Fibroblast of villous mesenchyme (primary cell): ENCODE results near the gene CAPN2. TPM values are rescaled to one million over a fixed set of nuclear protein-coding genes. Genes with fewer than 3 reads are reported as not detected.

Experiments
- DNase-seq: peaks from one replicate; pipeline ENCODE4 v3.0.0-alpha.2; 2010; ENCODE audit warnings: low read depth
- H3K4me3 ChIP-seq: 2 replicates; pipeline ENCODE4 v1.5.1; 2011; ENCODE audit warnings: low read depth, mild to moderate bottlenecking, low read length
- total RNA-seq: library from RNA; depleted of rRNA; stranded (reverse); fragments of >200 nt; gene quantifications from 2 replicates; pipeline ENCODE4 v1.2.3, GENCODE V29; 2012
- TF ChIP-seq, protein P1 (sequence below): IDR thresholded peaks from 2 replicates; pipeline ENCODE4 v1.5.1; 2012; ENCODE audit warnings: low read depth, mild to moderate bottlenecking, low read length; ENCODE audit not compliant: insufficient read depth

The CAPN2 gene
- total RNA-seq, 1 donor, result 512 TPM

DNA sequence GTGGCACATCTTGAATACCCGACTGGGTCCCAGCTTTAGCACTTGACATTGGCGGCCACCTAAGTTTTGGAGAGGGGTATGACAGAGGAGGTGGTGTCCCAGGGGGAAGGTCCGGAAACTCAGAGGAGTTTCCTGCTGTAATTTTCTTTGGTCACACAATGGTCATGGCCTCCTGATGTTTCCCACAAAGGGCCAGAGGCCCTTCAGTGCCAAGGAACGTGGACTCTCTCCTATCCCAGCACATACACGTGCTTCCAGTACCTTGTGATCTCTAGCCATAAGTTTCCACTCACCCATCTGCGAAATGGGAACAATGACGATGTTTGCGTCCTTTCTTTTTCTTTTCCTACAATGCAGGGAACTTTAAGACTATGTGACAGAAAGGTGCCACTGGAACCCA lies 13.2 kb downstream of the CAPN2 start:
- TF ChIP-seq, protein P1, sequence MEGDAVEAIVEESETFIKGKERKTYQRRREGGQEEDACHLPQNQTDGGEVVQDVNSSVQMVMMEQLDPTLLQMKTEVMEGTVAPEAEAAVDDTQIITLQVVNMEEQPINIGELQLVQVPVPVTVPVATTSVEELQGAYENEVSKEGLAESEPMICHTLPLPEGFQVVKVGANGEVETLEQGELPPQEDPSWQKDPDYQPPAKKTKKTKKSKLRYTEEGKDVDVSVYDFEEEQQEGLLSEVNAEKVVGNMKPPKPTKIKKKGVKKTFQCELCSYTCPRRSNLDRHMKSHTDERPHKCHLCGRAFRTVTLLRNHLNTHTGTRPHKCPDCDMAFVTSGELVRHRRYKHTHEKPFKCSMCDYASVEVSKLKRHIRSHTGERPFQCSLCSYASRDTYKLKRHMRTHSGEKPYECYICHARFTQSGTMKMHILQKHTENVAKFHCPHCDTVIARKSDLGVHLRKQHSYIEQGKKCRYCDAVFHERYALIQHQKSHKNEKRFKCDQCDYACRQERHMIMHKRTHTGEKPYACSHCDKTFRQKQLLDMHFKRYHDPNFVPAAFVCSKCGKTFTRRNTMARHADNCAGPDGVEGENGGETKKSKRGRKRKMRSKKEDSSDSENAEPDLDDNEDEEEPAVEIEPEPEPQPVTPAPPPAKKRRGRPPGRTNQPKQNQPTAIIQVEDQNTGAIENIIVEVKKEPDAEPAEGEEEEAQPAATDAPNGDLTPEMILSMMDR, result no peak

DNA sequence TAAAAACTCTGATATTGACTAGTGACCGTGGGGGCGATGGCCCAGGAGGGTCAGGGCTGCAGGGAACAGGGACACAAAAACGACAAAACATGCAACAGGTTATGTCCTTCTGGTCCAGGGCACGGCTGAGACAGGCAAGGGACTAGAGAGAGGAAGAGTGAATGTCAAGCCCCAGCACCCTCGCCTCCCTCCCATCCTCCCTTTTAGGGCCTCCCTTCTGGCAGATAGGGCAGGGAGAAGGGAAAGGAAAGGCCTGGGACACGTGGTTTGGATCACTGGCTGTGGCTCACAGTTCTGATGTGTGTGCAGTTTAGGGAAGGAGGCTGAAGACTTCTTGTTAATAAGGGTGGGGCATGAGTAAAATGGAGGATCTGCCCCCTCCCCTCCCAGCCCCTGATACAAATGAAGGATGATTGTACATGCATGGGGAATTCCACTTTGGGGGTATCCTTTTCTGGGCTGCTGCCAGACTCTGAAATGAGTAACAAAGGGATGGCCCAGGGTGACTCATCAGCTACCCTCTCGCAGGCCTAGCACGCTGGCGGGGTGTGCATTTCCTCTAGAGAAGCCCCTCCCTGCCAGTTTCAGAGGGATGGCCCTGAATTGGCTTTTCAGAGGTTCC lies 14.2 kb downstream of the CAPN2 start:
- H3K4me3 ChIP-seq, result no peak overlapping the region
- DNase-seq, result peak; percentile 91
- TF ChIP-seq, protein P1, result no peak

More for the DNA sequence above, 13.2 kb downstream of the CAPN2 start:
- no peak overlapping the region for H3K4me3 ChIP-seq
- no peak for DNase-seq

DNA sequence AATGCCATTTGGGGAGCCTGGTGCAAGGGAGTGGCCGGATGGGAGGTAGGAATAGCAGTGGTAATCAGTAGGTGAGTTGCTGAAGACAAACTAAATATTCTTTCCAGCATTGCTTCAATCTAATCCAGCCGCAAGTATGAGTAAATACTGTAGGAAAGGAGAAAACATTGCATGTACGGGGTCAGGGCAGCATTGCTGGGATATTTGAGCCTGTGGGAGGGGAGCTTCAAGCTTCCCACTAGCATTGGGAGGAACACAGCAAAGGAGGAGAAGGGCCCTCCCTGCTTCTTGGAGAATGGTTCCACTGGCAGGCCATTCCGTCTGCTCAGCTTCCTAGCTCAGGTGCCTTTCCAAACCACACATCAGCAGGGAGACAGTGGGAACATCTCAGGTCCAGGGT lies 15.2 kb downstream of the CAPN2 start:
- H3K4me3 ChIP-seq, result peak overlapping the region; percentile 6
- TF ChIP-seq, protein P1, result no peak
- DNase-seq, result peak; percentile 85

DNA sequence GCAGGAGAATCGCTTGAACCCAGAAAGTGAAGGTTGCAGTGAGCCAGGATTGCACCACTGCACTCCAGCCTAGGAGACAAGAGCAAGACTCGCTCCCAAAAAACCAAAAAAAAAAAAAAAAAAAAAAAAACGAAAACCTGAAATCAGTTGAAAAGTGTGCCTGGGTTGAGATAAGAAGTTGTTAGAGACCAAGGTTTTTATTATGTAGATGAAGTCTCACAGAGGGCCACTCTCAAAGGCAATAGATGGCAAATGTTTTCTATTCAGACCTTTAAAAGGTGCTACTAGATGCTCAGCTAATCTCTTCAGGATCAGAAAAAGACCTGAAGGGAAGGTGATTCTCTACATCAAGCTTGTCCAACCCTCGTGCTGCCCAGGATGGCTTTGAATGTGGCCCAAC lies 17.6 kb downstream of the CAPN2 start:
- TF ChIP-seq, protein P1, result no peak
- no peak for DNase-seq
- H3K4me3 ChIP-seq, result no peak overlapping the region

DNA sequence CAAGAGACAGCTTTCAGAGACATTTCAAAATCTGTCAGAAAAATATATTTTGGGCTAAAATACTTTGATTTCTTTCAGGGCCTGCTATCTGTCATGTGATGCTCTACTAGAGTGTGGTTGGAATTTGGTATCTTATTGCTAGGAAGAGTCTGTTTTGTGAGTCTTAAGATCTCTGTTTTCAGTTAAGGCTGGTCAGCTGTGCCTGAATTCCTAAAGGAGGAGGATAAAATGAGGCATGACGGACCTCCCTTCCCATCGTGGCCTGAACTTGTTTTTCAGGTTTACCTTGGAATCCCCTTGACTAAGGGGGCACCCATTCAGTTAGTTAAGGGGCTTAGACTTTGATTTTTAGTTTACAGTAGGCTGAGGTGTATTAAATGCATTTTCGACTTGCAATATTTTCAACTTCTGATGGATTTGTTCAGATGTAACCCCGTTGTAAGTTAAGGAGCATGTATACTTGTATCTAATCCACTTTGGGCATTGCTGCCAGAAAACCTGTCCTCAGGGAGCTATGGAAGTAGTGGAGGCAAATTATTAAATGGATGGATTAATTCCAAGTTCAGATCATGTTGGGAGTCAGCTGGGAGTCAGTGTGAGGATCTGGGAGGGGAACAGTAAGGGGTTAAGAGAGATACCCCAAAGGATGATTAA lies 18.3 kb downstream of the CAPN2 start:
- TF ChIP-seq, protein P1, result no peak
- H3K4me3 ChIP-seq, result no peak overlapping the region
- DNase-seq, result peak; percentile 65

DNA sequence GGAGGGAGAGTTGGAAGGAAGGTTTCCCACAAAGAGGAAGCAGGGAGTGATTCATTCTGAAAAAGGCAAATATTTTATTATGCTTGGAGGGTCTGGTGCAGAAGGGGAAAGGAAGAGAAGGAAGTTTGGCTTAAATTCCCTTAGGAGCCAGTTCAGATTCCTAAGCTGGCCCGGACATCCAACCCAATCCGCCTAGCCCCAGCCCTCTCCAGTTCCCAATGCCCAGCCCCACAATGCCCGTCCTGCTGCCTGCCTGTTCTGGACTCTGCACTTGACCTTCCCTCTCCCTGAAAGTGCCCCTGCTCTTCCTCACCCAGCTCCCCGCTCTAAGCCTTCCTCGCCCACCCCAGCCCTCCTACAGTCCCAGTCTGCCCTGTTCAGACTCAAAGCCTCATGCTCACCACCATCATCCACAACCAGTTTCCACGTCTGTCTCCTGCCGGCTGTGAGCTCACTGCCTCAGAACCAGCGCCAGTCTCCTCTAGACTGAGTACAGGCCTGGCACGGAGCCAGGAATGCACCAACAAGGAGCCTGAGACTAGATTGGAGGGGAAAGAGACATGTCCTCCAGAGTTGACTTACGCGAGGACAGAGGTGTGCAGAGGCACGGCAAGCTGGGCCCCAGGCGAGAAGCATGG lies 18.9 kb downstream of the CAPN2 start:
- no peak overlapping the region for H3K4me3 ChIP-seq
- peak; percentile 71 for DNase-seq
- TF ChIP-seq, protein P1, result no peak
